HG02970 (cell line): ENCODE results near the gene SLC25A53.
A peak's percentile ranks its signal among the peaks of the same experiment; 100 is the strongest.
"Not testable (repeated sequence)": the region's sequence is repeated elsewhere in the genome, so short reads cannot be mapped to it uniquely, and the experiment has no call there.

Experiments used
- ATAC-seq: cut with Tn5 transposase; IDR thresholded peaks from one replicate; pipeline ENCODE4 v1.9.1; 2021; ENCODE audit warnings: mild to moderate bottlenecking, moderate library complexity, moderate number of reproducible peaks; ENCODE audit not compliant: unreplicated experiment, low FRiP score

The SLC25A53 gene

DNA sequence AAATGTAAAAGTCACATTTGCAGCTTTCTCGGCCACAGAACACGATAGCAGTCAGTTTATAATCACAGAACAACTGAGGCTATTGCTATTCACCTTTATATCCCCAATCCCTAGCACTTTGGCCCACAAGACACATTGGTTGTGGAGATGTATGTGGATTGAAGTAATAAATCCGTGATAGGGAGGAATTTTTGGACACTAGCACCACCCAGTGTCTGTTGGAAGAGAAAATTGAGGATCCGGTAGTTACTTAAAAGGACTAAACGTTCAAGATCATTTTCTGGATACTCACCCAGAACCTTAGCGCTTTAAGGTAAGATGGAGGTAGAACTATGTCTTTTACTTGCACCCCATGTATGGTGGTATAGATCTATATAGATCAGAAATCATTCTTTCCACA is 79.0 kb downstream of the SLC25A53 start:
- not testable (repeated sequence) for ATAC-seq

DNA sequence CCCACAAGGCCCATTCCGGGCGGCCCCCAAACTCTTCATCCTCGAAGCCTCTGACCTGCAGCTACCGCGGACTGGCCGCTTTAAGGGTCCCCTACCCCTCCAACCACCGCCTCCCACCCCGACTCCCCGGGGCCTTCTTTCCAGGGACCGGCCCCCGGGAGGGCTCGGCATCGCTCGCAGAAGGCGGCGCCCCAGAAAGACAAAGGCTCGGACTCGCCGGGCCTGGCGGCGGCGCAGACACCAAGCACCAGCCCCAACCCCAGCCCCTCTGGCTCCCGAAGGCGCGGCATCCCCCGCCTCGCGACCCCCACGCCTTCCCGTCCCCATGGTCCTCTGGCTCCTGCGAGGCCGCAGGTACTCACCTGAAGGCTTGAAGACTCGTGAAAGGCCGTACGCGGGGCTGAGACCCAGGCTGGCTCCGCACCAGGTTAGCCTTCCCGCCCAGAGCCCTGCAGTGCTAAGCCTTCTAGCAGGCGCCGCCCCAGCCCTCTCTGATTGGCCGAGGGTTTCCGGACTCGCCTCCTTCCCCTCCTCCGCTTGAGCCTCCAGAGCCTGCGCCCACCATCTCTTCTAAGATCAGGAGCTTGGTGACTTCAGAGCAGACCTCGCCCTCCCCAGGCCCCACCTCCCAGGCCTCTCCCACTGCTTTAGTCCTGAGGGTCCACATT is 80.9 kb downstream of the SLC25A53 start, which contains the start of gene TMSB15C:
TSS of gene TMSB15C (minus strand) at position 459 of the 668 bp plus-strand sequence.
- peak; percentile 88 for ATAC-seq

DNA sequence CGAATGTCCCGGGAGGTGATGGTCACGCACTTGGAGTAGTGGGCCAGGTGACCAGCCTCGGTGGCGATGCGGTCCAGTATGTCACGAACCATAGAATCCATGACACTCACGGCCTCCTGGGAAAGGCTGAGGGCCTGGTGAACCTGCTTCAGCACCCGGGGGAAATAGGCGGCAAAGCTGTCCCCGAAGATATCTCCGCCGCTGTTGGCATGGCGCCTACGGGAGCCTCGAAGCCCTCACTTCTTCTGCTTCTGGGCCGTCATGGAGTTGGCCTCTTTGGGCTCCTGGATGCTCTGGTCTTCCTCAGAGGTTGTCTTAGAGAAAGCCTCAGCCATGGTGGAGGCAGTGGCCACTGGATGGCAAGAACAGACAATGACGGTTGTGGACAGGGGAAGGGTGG is 94.2 kb downstream of the SLC25A53 start:
- ATAC-seq, result not testable (repeated sequence)

DNA sequence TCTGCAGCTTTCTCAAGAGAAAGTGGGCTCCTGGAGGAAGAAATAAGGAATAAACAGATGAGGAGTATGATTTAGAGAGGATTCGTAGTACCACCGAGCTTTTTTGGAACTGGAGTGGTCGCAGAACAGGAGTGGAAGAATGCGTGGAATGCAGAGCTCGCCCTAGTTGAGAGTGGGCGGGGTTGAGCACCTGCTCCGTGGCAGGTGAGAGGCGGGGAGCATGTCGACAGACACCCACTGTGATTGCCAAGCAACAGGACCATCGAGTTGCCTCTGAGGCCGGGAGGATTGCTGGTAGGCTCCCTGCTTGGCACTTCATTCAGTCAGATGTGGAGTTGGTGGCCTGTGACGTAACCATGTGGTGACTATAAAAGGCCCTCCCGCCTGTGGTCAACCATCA is 101.9 kb downstream of the SLC25A53 start:
- not testable (repeated sequence) for ATAC-seq
